Endothelial cell of umbilical vein (primary cell): Measurements from ENCODE around the gene ITGA2. TPM values are rescaled to one million over a fixed set of nuclear protein-coding genes. Genes with fewer than 3 reads are reported as not detected.

Experiments used
- BruUV-seq: library from RNA; stranded (reverse); fragments of 400-500 nt; replicated peaks from 2 replicates; lab custom pipeline; 2021; lab: Mats Ljungman, UMichigan
- CTCF ChIA-PET: fragments of 300-600, 350-600 bp; sonication (Branson Sonifier 250); formaldehyde crosslinking; loops from one replicate; lab custom pipeline; 2021; ENCODE audit warnings: antibody characterized with exemption, inconsistent platforms; lab: Charles Lee
- POLR2A ChIA-PET: fragments of 300-600, 350-600 bp; sonication (Branson Sonifier 250); formaldehyde crosslinking; loops from one replicate; lab custom pipeline; 2021; ENCODE audit warnings: antibody characterized with exemption, inconsistent platforms; lab: Charles Lee
- DNase-seq: peaks from one replicate; pipeline ENCODE4 v3.0.0-alpha.2; 2011; ENCODE audit warnings: low read depth, low spot score
- FAIRE-seq: peaks from 2 replicates; lab custom pipeline; 2011; peaks lifted over from hg19 to GRCh38; lab: Jason Lieb, UNC
- H2AFZ ChIP-seq: 2 replicates; pipeline ENCODE4 v1.6.0; 2012; ENCODE audit warnings: low read depth, low read length, control low read depth, inconsistent platforms
- H3K27ac ChIP-seq: 2 replicates; pipeline ENCODE4 v1.5.1; 2011; ENCODE audit warnings: low read depth, mild to moderate bottlenecking, control low read depth, low read length, moderate library complexity; ENCODE audit not compliant: insufficient read depth
- H3K27me3 ChIP-seq, 2 experiments: 2 replicates each; pipeline versions ENCODE4 v1.6.0 to v1.6.1; 2011; ENCODE audit warnings: low read length in 2 of 2, mixed read lengths in 1 of 2; ENCODE audit not compliant: control insufficient read depth in 2 of 2, insufficient read depth in 2 of 2
- H3K36me3 ChIP-seq, 2 experiments: 2 replicates in 1 of 2; 3 replicates in 1 of 2; pipeline ENCODE4 v1.5.1; 2011; ENCODE audit warnings: low read length in 2 of 2, mild to moderate bottlenecking in 1 of 2, moderate library complexity in 1 of 2; ENCODE audit not compliant: control insufficient read depth in 2 of 2, insufficient read depth in 2 of 2; ENCODE audit errors: extremely low read depth in 1 of 2
- H3K4me1 ChIP-seq: 3 replicates; pipeline ENCODE4 v1.5.1; 2011; ENCODE audit warnings: mild to moderate bottlenecking, low read length; ENCODE audit not compliant: control insufficient read depth, insufficient read depth; ENCODE audit errors: extremely low read depth
- H3K4me2 ChIP-seq: 2 replicates; pipeline ENCODE4 v1.6.1; 2011; ENCODE audit warnings: low read length, control low read depth, mixed read lengths; ENCODE audit not compliant: insufficient read depth
- H3K4me3 ChIP-seq, 3 experiments: fragments of 200-600 bp in 1 of 3; sonication (generic), shearing (Covaris generic) in 1 of 3; replicated peaks in 1 of 3; 2 replicates each; pipeline ENCODE4 v1.5.1; 2011 to 2016; ENCODE audit warnings: control low read depth in 3 of 3, low read length in 3 of 3, mild to moderate bottlenecking in 2 of 3, inconsistent platforms in 1 of 3, low read depth in 1 of 3, moderate library complexity in 1 of 3; ENCODE audit not compliant: insufficient read depth in 1 of 3
- H3K79me2 ChIP-seq: 2 replicates; pipeline ENCODE4 v1.6.0; 2012; ENCODE audit warnings: low read length, inconsistent platforms; ENCODE audit not compliant: control insufficient read depth, insufficient read depth
- H3K9ac ChIP-seq: replicated peaks from 2 replicates; pipeline ENCODE3; 2011; ENCODE audit warnings: low read length, control low read depth; ENCODE audit not compliant: insufficient read depth; ENCODE audit errors: extremely low read depth
- H3K9me1 ChIP-seq: replicated peaks from 3 replicates; pipeline ENCODE4 v1.6.0; 2011; ENCODE audit warnings: mild to moderate bottlenecking, low read length; ENCODE audit not compliant: control insufficient read depth, insufficient read depth; ENCODE audit errors: extremely low read depth
- H3K9me3 ChIP-seq: replicated peaks from 2 replicates; pipeline ENCODE4 v1.5.1; 2012; ENCODE audit warnings: low read length, inconsistent platforms; ENCODE audit not compliant: control insufficient read depth, insufficient read depth
- H4K20me1 ChIP-seq: replicated peaks from 2 replicates; pipeline ENCODE3; 2011; ENCODE audit warnings: mild to moderate bottlenecking, low read length; ENCODE audit not compliant: control insufficient read depth, insufficient read depth; ENCODE audit errors: extremely low read depth
- CTCF ChIP-seq, 2 donors: IDR thresholded peaks; 1 replicate in 1 of 2; 2 replicates in 1 of 2; pipeline ENCODE4 v1.5.1; 2011; ENCODE audit warnings: low read length in 2 of 2, mild to moderate bottlenecking in 2 of 2, moderate library complexity in 2 of 2, control low read depth in 1 of 2, inconsistent platforms in 1 of 2, low read depth in 1 of 2; ENCODE audit not compliant: insufficient read depth in 1 of 2; ENCODE audit errors: extremely low read depth in 1 of 2
- EZH2 ChIP-seq: IDR thresholded peaks from 2 replicates; pipeline ENCODE4 v1.6.1; 2012; ENCODE audit warnings: borderline replicate concordance, low read depth, mild to moderate bottlenecking, moderate library complexity, low read length, inconsistent platforms; ENCODE audit not compliant: severe bottlenecking
- FOS ChIP-seq: IDR thresholded peaks from 2 replicates; pipeline ENCODE4 v1.6.1; 2011; ENCODE audit warnings: mild to moderate bottlenecking, low read length, moderate library complexity, borderline replicate concordance; ENCODE audit not compliant: insufficient read depth
- GATA2 ChIP-seq: IDR thresholded peaks from 2 replicates; pipeline ENCODE4 v1.7.0; 2011; ENCODE audit warnings: low read depth, mild to moderate bottlenecking, moderate library complexity, mixed read lengths, low read length; ENCODE audit not compliant: insufficient read length, insufficient read depth
- JUN ChIP-seq: IDR thresholded peaks from 2 replicates; pipeline ENCODE4 v1.6.1; 2011; ENCODE audit warnings: borderline replicate concordance, low read depth; ENCODE audit not compliant: insufficient read length, insufficient read depth
- MYC ChIP-seq: IDR thresholded peaks from one replicate; pipeline ENCODE4 v1.6.1; 2011; ENCODE audit warnings: mild to moderate bottlenecking, low read depth, low read length
- POLR2A ChIP-seq: IDR thresholded peaks from 2 replicates; pipeline ENCODE4 v1.6.1; 2012; ENCODE audit warnings: low read depth, mild to moderate bottlenecking, control low read depth, low read length
- POLR2AphosphoS5 ChIP-seq: IDR thresholded peaks from 2 replicates; pipeline ENCODE4 v1.6.1; 2012; ENCODE audit warnings: low read depth, mild to moderate bottlenecking, control low read depth, low read length, moderate library complexity; ENCODE audit not compliant: insufficient read depth
- dilution Hi-C: fragments of 300-500 bp; cut with MboI; formaldehyde crosslinking; loops from one replicate; pipeline ENCODE4 v1.15.0; 2019; ENCODE audit warnings: low sequenced_read_pairs; ENCODE audit not compliant: extremely low pct_ligation_motif_present
- intact Hi-C: fragments of 100-400 bp; cut with micrococcal nuclease; formaldehyde crosslinking; loops from one replicate; pipeline ENCODE4 v1.10.0; 2022
- polyA plus RNA-seq, 4 experiments: library from polyadenylated mRNA; depleted of rRNA in 3 of 4; stranded (reverse) in 3 of 4; unstranded in 1 of 4; fragments of >200 nt; gene quantifications; 2 replicates each; pipeline versions ENCODE4 v1.2.1 to v1.2.3, GENCODE V29; 2011 to 2012; ENCODE audit warnings: missing spikeins in 1 of 4
- total RNA-seq: library from RNA; stranded (reverse); gene quantifications from 2 replicates; pipeline ENCODE4 v1.2.3, GENCODE V29; 2021
- TF ChIP-seq, protein P1 (sequence below): IDR thresholded peaks from 2 replicates; pipeline ENCODE4 v1.6.1; 2011; ENCODE audit not compliant: insufficient read depth, insufficient read length

Gene ITGA2
- total and polyA plus RNA-seq, 2 donors (not counting 3 experiments of a cell fraction or from before 2014, with no cell fraction given) = 11.2 to 62.3 TPM

DNA sequence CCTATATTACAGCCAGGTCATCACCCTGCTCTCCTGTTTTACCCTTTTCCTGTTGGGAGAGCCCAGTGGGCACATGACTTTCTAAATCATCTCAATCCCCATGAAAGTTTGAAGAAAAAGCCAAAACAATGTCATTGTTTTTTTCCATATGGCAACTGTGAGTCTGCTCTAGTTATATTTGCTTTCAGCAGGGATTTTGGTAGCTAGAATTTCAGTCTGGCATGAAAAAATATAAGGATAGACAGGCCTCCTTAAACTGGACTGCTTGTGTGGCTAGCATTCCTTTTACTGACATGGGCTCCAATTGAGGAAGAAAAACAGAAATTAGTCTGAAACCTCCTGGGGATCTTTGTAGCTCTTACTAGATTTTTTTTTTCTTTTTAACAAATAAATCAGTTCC lies 94.8 kb downstream of the ITGA2 start:
- POLR2A ChIA-PET = no interaction called here
- no TSS peak for BruUV-seq

More for the DNA sequence above, 94.8 kb downstream of the ITGA2 start:
- no peaks in the 10 kb centered on the region for H3K4me1 ChIP-seq
- H3K9ac ChIP-seq = no peak overlapping the region
- no peak overlapping the region for H2AFZ ChIP-seq
- H3K79me2 ChIP-seq = no peaks in the 10 kb centered on the region
- H3K4me2 ChIP-seq = no peak overlapping the region
- no peaks in the 10 kb centered on the region for H3K9me3 ChIP-seq
- FAIRE-seq = no peak
- H3K4me3 ChIP-seq = no peak overlapping the region
- no peak for DNase-seq
- H3K9me1 ChIP-seq = no peaks in the 10 kb centered on the region
- CTCF ChIA-PET = interaction anchor here (1.2 to 1.6 kb wide), 2 partner anchors 10 to 135 kb away, joined by 3 to 6 read pairs; no protein-coding TSS in a partner anchor
- TF ChIP-seq GATA2 = no peak
- TF ChIP-seq POLR2A = no peak
- no peak for TF ChIP-seq POLR2AphosphoS5
- TF ChIP-seq FOS = no peak
- no peak for TF ChIP-seq MYC
- TF ChIP-seq, protein P1, sequence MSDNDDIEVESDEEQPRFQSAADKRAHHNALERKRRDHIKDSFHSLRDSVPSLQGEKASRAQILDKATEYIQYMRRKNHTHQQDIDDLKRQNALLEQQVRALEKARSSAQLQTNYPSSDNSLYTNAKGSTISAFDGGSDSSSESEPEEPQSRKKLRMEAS = no peak
- TF ChIP-seq EZH2 = no peak
- no peak for TF ChIP-seq JUN
- TF ChIP-seq CTCF (IDR thresholded peaks at IDR 0.05; ENCODE audit: extremely low read depth in 1 of 2, insufficient read depth in 1 of 2, low read depth in 1 of 2, low read length in 2 of 2) = no peak
- H4K20me1 ChIP-seq = no peaks in the 10 kb centered on the region
- dilution Hi-C loops = no loop called here
- no peak overlapping the region for H3K27ac ChIP-seq
- intact Hi-C loops = no loop called here
- no peaks in the 10 kb centered on the region for H3K27me3 ChIP-seq
- peaks cover 13 to 33% of the 10 kb centered on the region in 2 experiments for H3K36me3 ChIP-seq
